Fibroblast of lung (primary cell): ENCODE data around the gene ACOT7. TPM values are rescaled to one million over a fixed set of nuclear protein-coding genes. Genes with fewer than 3 reads are reported as not detected.

Source experiments
- DNase-seq, 2 donors: peaks; one replicate each; pipeline versions ENCODE4 v3.0.0 to v3.0.0-alpha.2; 2010; ENCODE audit warnings: low read depth in 2 of 2
- H2AFZ ChIP-seq: 2 replicates; pipeline ENCODE4 v1.5.1; 2012; ENCODE audit warnings: low read length, control low read depth, inconsistent platforms
- H3K27ac ChIP-seq: 2 replicates; pipeline ENCODE4 v1.5.1; 2011; ENCODE audit warnings: low read length, control low read depth; ENCODE audit not compliant: insufficient read depth
- H3K27me3 ChIP-seq: 2 replicates; pipeline ENCODE4 v1.5.1; 2011; ENCODE audit warnings: mild to moderate bottlenecking, low read length; ENCODE audit not compliant: control insufficient read depth, insufficient read depth
- H3K36me3 ChIP-seq: 2 replicates; pipeline ENCODE4 v1.5.1; 2011; ENCODE audit warnings: low read length; ENCODE audit not compliant: control insufficient read depth, insufficient read depth
- H3K4me1 ChIP-seq: 2 replicates; pipeline ENCODE4 v1.5.1; 2011; ENCODE audit warnings: low read length; ENCODE audit not compliant: control insufficient read depth, insufficient read depth; ENCODE audit errors: extremely low read depth
- H3K4me2 ChIP-seq: 2 replicates; pipeline ENCODE4 v1.5.1; 2011; ENCODE audit warnings: low read length, control low read depth; ENCODE audit not compliant: insufficient read depth; ENCODE audit errors: extremely low read depth
- H3K4me3 ChIP-seq, 4 experiments: fragments of 200-600 bp in 1 of 4; sonication (generic) in 1 of 4; replicated peaks in 1 of 4; 2 replicates each; pipeline ENCODE4 v1.5.1; 2011 to 2016; ENCODE audit warnings: low read length in 4 of 4, low read depth in 3 of 4, mild to moderate bottlenecking in 3 of 4, control low read depth in 2 of 4, inconsistent platforms in 1 of 4, mixed read lengths in 1 of 4; ENCODE audit not compliant: insufficient read depth in 1 of 4; ENCODE audit errors: control extremely low read depth in 1 of 4
- H3K79me2 ChIP-seq: 2 replicates; pipeline ENCODE4 v1.5.1; 2012; ENCODE audit warnings: mild to moderate bottlenecking, low read length, inconsistent platforms; ENCODE audit not compliant: control insufficient read depth, insufficient read depth
- H3K9ac ChIP-seq: 2 replicates; pipeline ENCODE4 v1.5.1; 2011; ENCODE audit warnings: mild to moderate bottlenecking, low read length, control low read depth; ENCODE audit not compliant: insufficient read depth
- H3K9me3 ChIP-seq: 2 replicates; pipeline ENCODE4 v1.5.1; 2012; ENCODE audit warnings: low read depth, low read length; ENCODE audit not compliant: control insufficient read depth, insufficient read depth
- H4K20me1 ChIP-seq: 2 replicates; pipeline ENCODE4 v1.5.1; 2011; ENCODE audit warnings: low read length; ENCODE audit not compliant: control insufficient read depth, insufficient read depth; ENCODE audit errors: extremely low read depth
- EZH2 ChIP-seq: IDR thresholded peaks from 2 replicates; pipeline ENCODE4 v1.5.1; 2012; ENCODE audit warnings: low read length, control low read depth, mild to moderate bottlenecking; ENCODE audit errors: missing control alignments
- polyA plus RNA-seq, 2 donors: library from polyadenylated mRNA; depleted of rRNA in 1 of 2; stranded (reverse) in 1 of 2; unstranded in 1 of 2; fragments of >200 nt; gene quantifications; 2 replicates each; pipeline ENCODE4 v1.2.1, GENCODE V29; 2011 to 2012; ENCODE audit warnings: missing spikeins in 1 of 2
- total RNA-seq: library from RNA; depleted of rRNA; stranded (reverse); fragments of >200 nt; gene quantifications from 2 replicates; pipeline ENCODE4 v1.2.1, GENCODE V29; 2014
- TF ChIP-seq, protein P1 (sequence below), 2 donors: IDR thresholded peaks in 1 of 2; conservative IDR thresholded peaks in 1 of 2; 1 replicate in 1 of 2; 2 replicates in 1 of 2; pipeline ENCODE4 v1.5.1; 2011 to 2012; ENCODE audit warnings: low read length in 2 of 2, control low read depth in 1 of 2, inconsistent platforms in 1 of 2, low read depth in 1 of 2, mild to moderate bottlenecking in 1 of 2

Gene ACOT7
- total and polyA plus RNA-seq, 2 donors (not counting 1 experiment from before 2014, with no cell fraction given): 50.7 to 58.0 TPM

DNA sequence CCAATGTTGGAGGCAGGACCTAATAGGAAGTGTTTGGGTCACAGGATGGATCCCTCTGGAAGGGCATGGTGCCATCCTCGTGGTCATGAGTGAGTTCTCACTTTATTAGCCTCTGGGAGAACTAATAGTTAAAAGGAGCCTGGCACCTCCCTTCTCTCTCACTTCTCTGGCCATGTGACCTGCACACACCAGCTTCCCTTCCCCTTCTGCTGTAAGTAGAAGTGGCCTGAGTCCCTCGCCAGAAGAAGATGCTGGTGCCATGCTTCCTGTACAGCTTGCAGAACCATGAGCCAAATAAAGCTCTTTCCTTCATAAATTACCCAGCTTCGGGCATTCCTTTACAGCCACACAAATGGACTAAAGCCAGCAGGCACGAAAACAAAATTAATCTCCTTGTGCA, 23.6 kb downstream of the ACOT7 start:
- Histone ChIP-seq H3K9me3 (no peaks in the 10 kb centered on the region), H3K27me3 (no peaks in the 10 kb centered on the region), H4K20me1 (no peaks in the 10 kb centered on the region), H3K36me3 (no peaks in the 10 kb centered on the region), H3K79me2 (no peaks in the 10 kb centered on the region), H3K4me2 (no peak overlapping the region), H3K4me1 (no peaks in the 10 kb centered on the region), H3K9ac (no peak overlapping the region), H3K27ac (no peak overlapping the region), H3K4me3 (no peak overlapping the region), H2AFZ (no peak overlapping the region)
- no peak for DNase-seq
- TF ChIP-seq, protein P1, sequence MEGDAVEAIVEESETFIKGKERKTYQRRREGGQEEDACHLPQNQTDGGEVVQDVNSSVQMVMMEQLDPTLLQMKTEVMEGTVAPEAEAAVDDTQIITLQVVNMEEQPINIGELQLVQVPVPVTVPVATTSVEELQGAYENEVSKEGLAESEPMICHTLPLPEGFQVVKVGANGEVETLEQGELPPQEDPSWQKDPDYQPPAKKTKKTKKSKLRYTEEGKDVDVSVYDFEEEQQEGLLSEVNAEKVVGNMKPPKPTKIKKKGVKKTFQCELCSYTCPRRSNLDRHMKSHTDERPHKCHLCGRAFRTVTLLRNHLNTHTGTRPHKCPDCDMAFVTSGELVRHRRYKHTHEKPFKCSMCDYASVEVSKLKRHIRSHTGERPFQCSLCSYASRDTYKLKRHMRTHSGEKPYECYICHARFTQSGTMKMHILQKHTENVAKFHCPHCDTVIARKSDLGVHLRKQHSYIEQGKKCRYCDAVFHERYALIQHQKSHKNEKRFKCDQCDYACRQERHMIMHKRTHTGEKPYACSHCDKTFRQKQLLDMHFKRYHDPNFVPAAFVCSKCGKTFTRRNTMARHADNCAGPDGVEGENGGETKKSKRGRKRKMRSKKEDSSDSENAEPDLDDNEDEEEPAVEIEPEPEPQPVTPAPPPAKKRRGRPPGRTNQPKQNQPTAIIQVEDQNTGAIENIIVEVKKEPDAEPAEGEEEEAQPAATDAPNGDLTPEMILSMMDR (conservative IDR thresholded peaks at IDR 0.05 in 1 of 2, IDR thresholded peaks at IDR 0.05 in 1 of 2; ENCODE audit: low read depth in 1 of 2, low read length in 2 of 2): no peak
- no peak for TF ChIP-seq EZH2

DNA sequence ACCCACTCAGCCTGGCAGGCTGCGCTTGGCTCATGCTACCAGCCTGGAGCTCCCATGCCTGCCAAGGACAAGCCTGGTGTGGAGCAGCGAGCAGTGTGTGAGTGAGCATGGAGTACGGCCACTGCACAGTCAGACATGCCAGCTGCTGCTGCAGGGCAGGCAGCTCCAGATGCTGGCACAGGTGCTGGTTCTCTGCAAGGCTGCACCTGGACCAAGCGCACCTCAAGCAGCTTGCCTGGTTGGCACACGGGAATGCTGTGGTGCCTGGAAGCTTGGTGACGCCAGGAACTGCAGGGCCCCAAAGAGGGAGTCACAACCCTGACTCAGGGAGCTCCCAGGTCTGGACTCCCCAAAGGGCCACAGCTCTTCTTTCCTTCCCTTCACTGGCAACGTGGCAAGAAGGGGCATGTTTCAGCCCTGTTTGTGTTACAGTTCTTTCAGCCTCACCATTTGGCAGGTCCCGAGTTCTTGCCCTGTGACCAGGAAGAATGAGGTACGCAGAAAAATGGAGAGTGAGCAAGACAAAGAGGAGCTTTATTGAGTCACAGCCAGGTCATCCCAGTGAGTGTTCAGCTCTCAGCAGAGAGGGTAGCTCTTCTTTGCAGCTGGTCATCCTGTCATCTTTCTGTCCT, 26.1 kb downstream of the ACOT7 start:
- Histone ChIP-seq H3K79me2 (no peaks in the 10 kb centered on the region), H3K4me3 (no peak overlapping the region), H4K20me1 (no peaks in the 10 kb centered on the region), H3K27me3 (no peaks in the 10 kb centered on the region), H3K36me3 (no peaks in the 10 kb centered on the region), H3K9me3 (no peaks in the 10 kb centered on the region), H3K9ac (no peak overlapping the region), H2AFZ (no peak overlapping the region), H3K4me1 (no peaks in the 10 kb centered on the region), H3K4me2 (no peak overlapping the region), H3K27ac (no peak overlapping the region)
- TF ChIP-seq EZH2: no peak
- TF ChIP-seq, protein P1 (conservative IDR thresholded peaks at IDR 0.05 in 1 of 2, IDR thresholded peaks at IDR 0.05 in 1 of 2; ENCODE audit: low read depth in 1 of 2, low read length in 2 of 2): no peak
- DNase-seq: peak in 1 of 2 donors; percentile 35

DNA sequence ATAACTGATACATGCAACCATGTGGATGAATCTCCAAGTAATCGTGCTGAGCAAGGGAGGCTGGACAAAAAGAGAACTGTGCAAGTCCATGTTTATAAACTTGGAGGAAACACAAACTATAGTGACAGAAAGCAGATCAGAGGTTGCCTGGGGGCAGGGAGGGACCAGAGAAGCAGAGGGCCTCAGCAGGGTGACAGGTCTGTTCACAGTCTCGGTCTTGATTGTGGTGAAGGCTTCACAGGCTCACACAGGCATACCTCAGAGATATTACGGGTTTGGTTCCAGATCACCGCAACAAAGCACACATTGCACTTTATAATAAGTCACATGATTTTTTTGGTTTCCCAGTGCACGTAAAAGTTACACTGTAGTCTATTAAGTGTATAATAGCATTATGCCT, 28.5 kb downstream of the ACOT7 start:
- H3K4me2 ChIP-seq: no peak overlapping the region
- no peaks in the 10 kb centered on the region for H3K9me3 ChIP-seq
- no peaks in the 10 kb centered on the region for H4K20me1 ChIP-seq
- H3K27ac ChIP-seq: no peak overlapping the region
- H3K4me3 ChIP-seq: no peak overlapping the region
- peaks cover 5% of the 10 kb centered on the region for H3K79me2 ChIP-seq
- no peak for DNase-seq
- H3K27me3 ChIP-seq: no peaks in the 10 kb centered on the region
- H3K4me1 ChIP-seq: peaks cover 6% of the 10 kb centered on the region
- H3K36me3 ChIP-seq: no peaks in the 10 kb centered on the region
- TF ChIP-seq, protein P1 (conservative IDR thresholded peaks at IDR 0.05 in 1 of 2, IDR thresholded peaks at IDR 0.05 in 1 of 2; ENCODE audit: low read depth in 1 of 2, low read length in 2 of 2): no peak
- TF ChIP-seq EZH2: no peak
- no peak overlapping the region for H2AFZ ChIP-seq
- no peak overlapping the region for H3K9ac ChIP-seq
